GM21786 (cell line): Measurements from ENCODE around the gene PTPRN2.

Experiments
- ATAC-seq: cut with Tn5 transposase; IDR thresholded peaks from one replicate; pipeline ENCODE4 v1.9.1; 2021; ENCODE audit not compliant: unreplicated experiment

Gene PTPRN2

GRCh38 chr7:158246960-158247673, 340.5 kb downstream of the PTPRN2 start:
- ATAC-seq = no peak

GRCh38 chr7:158246272-158246959, 341.2 kb downstream of the PTPRN2 start:
- ATAC-seq = no peak

- no peak for ATAC-seq
These were observed 341.9 kb downstream of the PTPRN2 start for GRCh38 chr7:158245724-158246041.

- ATAC-seq = no peak
These were observed 342.5 kb downstream of the PTPRN2 start for GRCh38 chr7:158244873-158245723.

GRCh38 chr7:158244430-158244829, 343.2 kb downstream of the PTPRN2 start:
- ATAC-seq = no peak

GRCh38 chr7:158241919-158242318, 345.7 kb downstream of the PTPRN2 start:
- ATAC-seq = no peak

- no peak for ATAC-seq
These were observed 346.8 kb downstream of the PTPRN2 start for GRCh38 chr7:158240801-158241200.

GRCh38 chr7:158239290-158239981, 348.2 kb downstream of the PTPRN2 start:
- ATAC-seq = no peak

- no peak for ATAC-seq
These were observed 348.9 kb downstream of the PTPRN2 start for GRCh38 chr7:158238616-158239289.

- no peak for ATAC-seq
These were observed 349.8 kb downstream of the PTPRN2 start for GRCh38 chr7:158237672-158238335.

GRCh38 chr7:158236400-158236799, 351.2 kb downstream of the PTPRN2 start:
- ATAC-seq = no peak

- no peak for ATAC-seq
These were observed 351.8 kb downstream of the PTPRN2 start for GRCh38 chr7:158235862-158236261.

- ATAC-seq = no peak
These were observed 357.7 kb downstream of the PTPRN2 start for GRCh38 chr7:158229945-158230344.

GRCh38 chr7:158228986-158229385, 358.6 kb downstream of the PTPRN2 start:
- ATAC-seq = no peak

- ATAC-seq = no peak
These were observed 359.5 kb downstream of the PTPRN2 start for GRCh38 chr7:158228131-158228530.

- no peak for ATAC-seq
These were observed 360.2 kb downstream of the PTPRN2 start for GRCh38 chr7:158227258-158227984.

GRCh38 chr7:158216198-158216597, 371.4 kb downstream of the PTPRN2 start:
- no peak for ATAC-seq

GRCh38 chr7:158209435-158209834, 378.2 kb downstream of the PTPRN2 start:
- ATAC-seq = no peak

- ATAC-seq = no peak
These were observed 381.3 kb downstream of the PTPRN2 start for GRCh38 chr7:158206341-158206740.
